ENCODE measurements around the gene FCF1.

FCF1 gene

DNA sequence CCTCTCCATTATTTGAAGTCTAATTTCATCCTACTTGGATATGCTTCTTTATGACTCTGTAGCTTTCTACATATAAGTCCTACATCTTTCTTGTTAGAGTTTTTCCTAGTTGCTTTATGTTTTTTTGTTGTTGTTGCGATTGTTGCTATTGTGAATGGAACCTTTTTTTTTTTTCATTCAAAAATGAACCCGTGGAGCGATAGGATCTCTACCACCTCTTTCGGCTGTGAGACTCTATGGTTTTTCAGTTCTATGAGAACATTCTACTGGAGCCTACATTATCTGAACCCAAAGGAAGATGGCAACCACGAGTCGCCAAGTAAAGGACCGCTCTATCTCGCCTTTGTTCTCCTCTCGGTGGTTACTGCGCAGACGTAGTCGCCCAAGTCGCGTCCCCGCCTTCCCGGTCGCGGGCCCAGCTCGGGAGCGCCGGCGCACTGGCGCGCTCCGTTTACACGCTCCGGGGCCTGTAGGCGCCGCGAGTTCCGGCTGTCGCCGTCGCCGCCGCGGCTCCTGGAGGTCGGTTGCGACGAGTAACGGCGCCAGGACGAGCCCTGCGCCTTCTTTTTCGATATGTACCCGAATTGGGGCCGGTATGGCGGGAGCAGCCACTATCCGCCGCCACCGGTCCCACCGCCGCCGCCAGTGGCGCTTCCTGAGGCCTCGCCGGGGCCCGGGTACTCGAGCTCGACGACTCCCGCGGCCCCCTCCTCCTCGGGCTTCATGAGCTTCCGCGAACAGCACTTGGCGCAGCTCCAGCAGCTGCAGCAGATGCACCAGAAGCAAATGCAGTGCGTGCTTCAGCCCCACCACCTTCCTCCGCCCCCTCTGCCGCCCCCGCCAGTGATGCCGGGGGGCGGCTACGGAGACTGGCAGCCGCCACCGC is 50.2 kb downstream of the FCF1 start, which contains the start of gene YLPM1:
Gene YLPM1 (plus strand): TSS at position 400 of the 886 bp plus-strand sequence. CDS start 174 bp downstream, at position 574.
- peak; percentile 86 for DNase-seq (ENCODE audit: low read depth, low spot score)
- TF ChIP-seq, protein P1, sequence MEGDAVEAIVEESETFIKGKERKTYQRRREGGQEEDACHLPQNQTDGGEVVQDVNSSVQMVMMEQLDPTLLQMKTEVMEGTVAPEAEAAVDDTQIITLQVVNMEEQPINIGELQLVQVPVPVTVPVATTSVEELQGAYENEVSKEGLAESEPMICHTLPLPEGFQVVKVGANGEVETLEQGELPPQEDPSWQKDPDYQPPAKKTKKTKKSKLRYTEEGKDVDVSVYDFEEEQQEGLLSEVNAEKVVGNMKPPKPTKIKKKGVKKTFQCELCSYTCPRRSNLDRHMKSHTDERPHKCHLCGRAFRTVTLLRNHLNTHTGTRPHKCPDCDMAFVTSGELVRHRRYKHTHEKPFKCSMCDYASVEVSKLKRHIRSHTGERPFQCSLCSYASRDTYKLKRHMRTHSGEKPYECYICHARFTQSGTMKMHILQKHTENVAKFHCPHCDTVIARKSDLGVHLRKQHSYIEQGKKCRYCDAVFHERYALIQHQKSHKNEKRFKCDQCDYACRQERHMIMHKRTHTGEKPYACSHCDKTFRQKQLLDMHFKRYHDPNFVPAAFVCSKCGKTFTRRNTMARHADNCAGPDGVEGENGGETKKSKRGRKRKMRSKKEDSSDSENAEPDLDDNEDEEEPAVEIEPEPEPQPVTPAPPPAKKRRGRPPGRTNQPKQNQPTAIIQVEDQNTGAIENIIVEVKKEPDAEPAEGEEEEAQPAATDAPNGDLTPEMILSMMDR (IDR thresholded peaks at IDR 0.05; ENCODE audit: insufficient read depth, low read length, missing control alignments), result peak; percentile 76
- H3K4me3 ChIP-seq (ENCODE audit: low read depth, low read length), result peak within 1 kb of the TSS; percentile 74
- CTCF ChIA-PET, result interaction anchor here (0.6 to 3.9 kb wide), 26 partner anchors 8 to 464 kb away, joined by 3 to 60 read pairs (median 4); partner anchors contain the start of gene LTBP2
- POLR2A ChIA-PET, result interaction anchor here (0.5 to 1.4 kb wide), 5 partner anchors 8 to 567 kb away, joined by 3 to 6 read pairs (median 3); no protein-coding TSS in a partner anchor

DNA sequence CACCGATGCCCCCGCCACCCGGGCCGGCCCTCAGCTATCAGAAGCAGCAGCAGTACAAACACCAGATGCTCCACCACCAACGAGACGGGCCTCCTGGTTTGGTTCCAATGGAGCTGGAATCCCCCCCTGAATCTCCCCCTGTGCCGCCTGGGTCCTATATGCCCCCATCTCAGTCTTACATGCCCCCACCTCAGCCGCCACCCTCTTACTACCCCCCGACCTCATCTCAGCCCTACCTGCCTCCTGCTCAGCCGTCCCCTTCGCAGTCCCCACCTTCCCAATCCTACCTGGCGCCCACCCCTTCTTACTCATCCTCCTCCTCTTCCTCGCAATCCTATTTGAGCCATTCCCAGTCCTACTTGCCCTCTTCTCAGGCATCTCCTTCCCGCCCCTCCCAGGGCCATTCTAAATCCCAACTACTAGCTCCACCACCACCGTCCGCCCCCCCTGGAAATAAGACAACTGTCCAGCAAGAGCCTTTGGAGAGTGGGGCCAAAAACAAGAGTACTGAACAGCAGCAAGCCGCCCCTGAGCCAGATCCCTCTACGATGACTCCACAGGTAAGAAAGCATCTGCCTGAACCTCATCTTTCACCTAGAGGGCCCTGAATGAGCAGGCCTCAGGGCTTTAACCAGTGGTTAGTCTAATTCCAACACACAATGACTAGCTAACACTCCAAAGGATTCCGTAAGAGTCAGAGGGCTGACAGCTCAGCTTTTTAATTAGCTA is 51.0 kb downstream of the FCF1 start:
- peak overlapping the region; percentile 74 for H3K4me3 ChIP-seq (ENCODE audit: low read depth, low read length)
- TF ChIP-seq, protein P1 (IDR thresholded peaks at IDR 0.05; ENCODE audit: insufficient read depth, low read length, missing control alignments), result no peak
- DNase-seq (ENCODE audit: low read depth, low spot score), result no peak
- ChIA-PET POLR2A (interaction anchor here (0.6 to 1.4 kb wide), 3 partner anchors 116 to 149 kb away, joined by 3 to 6 read pairs (median 4); no protein-coding TSS in a partner anchor), CTCF (interaction anchor here (0.7 to 3.9 kb wide), 20 partner anchors 8 to 189 kb away, joined by 3 to 60 read pairs (median 4); partner anchors contain the start of gene LTBP2)

DNA sequence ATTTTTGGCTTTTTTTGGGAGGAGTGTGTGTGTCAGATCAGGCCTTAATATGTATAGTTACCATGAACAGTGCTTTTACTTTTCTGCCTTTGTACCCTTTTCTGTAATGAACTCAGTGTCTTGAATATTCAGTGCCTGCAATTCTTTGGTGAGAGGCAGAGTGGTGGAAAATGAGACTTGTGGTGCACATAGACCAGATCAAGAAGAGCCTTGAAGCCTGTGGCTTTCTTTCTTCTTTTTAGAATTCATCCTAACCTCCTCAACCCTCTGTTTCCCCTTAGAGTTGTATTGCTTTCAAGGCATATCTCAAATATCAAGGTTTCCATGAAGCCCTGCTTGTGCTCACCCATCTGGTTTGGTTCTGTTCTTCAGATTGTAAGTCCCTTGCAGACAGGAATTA is 52.8 kb downstream of the FCF1 start:
- CTCF ChIA-PET, result no interaction called here

DNA sequence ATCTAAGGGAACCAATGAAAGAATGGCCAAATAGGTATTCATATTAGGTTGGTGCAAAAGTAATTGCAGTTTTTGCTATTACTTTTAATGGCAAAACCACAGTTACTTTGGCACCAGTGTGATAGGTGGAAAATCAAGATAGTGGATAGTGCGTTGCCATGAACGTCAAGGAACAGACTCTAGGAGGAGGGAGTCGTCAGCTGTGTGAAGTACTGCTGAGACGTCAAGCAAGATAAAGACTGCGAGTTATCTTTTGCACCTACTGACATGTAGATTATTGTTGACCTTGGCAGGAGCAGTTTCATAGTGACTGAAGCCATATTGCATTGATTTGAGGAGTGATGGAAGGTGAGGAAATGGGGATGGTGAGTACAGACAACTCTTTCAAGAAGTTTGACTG is 58.5 kb downstream of the FCF1 start:
- ChIA-PET POLR2A (no interaction called here), CTCF (interaction anchor here (0.7 to 1.6 kb wide), 8 partner anchors 8 to 161 kb away, joined by 3 to 8 read pairs (median 3); partner anchors contain the start of gene YLPM1)
- DNase-seq (ENCODE audit: low read depth, low spot score), result no peak
- no peak overlapping the region for H3K4me3 ChIP-seq (ENCODE audit: low read depth, low read length)
- TF ChIP-seq, protein P1 (IDR thresholded peaks at IDR 0.05; ENCODE audit: insufficient read depth, low read length, missing control alignments), result no peak

More for the DNA sequence above, 52.8 kb downstream of the FCF1 start:
- DNase-seq (ENCODE audit: low read depth, low spot score), result no peak
- peak overlapping the region; percentile 74 for H3K4me3 ChIP-seq (ENCODE audit: low read depth, low read length)
- TF ChIP-seq, protein P1 (IDR thresholded peaks at IDR 0.05; ENCODE audit: insufficient read depth, low read length, missing control alignments), result no peak
- POLR2A ChIA-PET, result no interaction called here

DNA sequence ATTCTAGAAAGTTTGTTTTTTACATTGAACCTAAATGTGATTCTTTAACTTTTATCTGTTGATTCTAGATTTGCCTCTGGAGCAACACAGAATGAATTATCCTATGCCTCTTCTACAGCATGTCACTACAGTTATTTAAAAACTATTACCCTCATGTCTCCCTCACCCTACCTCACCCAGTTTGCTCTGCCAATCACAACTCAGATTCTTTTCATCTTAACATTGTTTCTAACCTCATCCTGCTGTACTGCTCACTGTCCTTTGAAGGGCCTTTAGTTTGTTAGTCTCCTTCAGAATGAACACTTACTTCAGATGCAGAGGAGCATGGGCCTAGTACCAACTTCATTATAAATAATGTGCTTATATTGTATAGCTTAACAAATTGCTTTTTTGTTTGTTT is 71.7 kb downstream of the FCF1 start:
- ChIA-PET CTCF (interaction anchor here (1.9 kb wide), 2 partner anchors 20 to 176 kb away, joined by 5 to 7 read pairs; no protein-coding TSS in a partner anchor), POLR2A (no interaction called here)
- TF ChIP-seq, protein P1 (IDR thresholded peaks at IDR 0.05; ENCODE audit: insufficient read depth, low read length, missing control alignments), result no peak
- no peak for DNase-seq (ENCODE audit: low read depth, low spot score)
- no peak overlapping the region for H3K4me3 ChIP-seq (ENCODE audit: low read depth, low read length)
